Measurements from ENCODE around the gene ITCH.
"Not testable (repeated sequence)": the region's sequence is repeated elsewhere in the genome, so short reads cannot be mapped to it uniquely, and the experiment has no call there.

Gene ITCH

DNA sequence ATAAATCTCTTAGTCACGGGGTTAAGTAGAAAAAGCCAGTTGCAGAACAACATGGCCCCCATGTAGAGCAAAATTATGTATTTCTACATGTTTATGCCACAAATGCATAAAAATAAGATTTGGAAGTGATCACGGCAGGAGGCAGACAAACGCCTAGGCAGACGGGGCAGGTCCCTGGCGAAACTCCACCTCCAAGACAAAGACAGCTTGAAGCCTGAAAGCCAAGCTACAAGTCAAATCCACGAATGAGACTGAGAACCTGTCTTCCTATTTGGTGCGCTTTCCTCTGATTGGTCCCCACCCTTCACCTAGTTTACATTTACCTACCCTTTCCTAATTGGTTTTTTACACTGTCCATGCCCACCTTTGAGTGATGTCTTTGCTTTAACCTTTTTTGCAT lies 31.2 kb upstream of the ITCH start:
- FAIRE-seq (no peak), DNase-seq (ENCODE audit: insufficient read length) (no peak)
- TF ChIP-seq POLR2AphosphoS5 (IDR thresholded peaks at IDR 0.05; ENCODE audit: low read depth, low read length) = no peak
- TF ChIP-seq TAF1 (IDR thresholded peaks at IDR 0.05; ENCODE audit: borderline replicate concordance, low read depth, low read length) = no peak
- no peak for TF ChIP-seq POLR2A (IDR thresholded peaks at IDR 0.05; ENCODE audit: low read depth, low read length)

DNA sequence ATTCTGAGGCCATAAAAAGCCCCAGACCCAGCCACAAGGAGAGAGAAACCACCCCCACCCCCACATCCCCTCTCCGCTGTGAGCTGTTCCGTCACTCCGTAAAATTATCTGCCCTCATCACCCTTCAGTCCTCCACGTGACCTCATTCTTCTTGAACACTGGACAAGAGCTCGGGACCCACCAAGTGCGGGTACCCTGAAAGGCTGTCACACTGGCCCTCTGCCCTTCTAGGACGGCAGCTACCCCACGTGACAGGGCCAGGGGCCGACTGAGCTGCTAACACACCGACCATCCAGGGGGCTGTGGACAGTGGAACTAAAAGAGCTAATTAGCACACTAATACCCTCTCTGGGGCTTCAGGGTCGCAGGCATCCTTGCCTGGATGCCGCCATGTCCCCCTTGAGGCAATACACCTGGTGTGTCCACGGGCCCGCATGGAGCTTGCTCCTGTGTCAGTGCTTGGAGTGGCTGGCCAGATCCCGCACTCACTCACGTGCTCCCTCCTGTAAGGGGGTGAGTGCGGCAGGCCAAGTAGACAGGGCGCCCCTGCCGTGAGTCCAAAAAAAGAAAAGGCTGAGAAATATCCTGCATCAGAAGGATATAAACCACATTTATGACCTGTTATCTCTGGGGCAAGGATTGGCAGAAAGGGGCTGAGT lies 30.7 kb upstream of the ITCH start:
- FAIRE-seq (no peak), DNase-seq (ENCODE audit: insufficient read length) (no peak)
- no peak for TF ChIP-seq POLR2A (IDR thresholded peaks at IDR 0.05; ENCODE audit: low read depth, low read length)
- no peak for TF ChIP-seq TAF1 (IDR thresholded peaks at IDR 0.05; ENCODE audit: borderline replicate concordance, low read depth, low read length)
- no peak for TF ChIP-seq POLR2AphosphoS5 (IDR thresholded peaks at IDR 0.05; ENCODE audit: low read depth, low read length)

DNA sequence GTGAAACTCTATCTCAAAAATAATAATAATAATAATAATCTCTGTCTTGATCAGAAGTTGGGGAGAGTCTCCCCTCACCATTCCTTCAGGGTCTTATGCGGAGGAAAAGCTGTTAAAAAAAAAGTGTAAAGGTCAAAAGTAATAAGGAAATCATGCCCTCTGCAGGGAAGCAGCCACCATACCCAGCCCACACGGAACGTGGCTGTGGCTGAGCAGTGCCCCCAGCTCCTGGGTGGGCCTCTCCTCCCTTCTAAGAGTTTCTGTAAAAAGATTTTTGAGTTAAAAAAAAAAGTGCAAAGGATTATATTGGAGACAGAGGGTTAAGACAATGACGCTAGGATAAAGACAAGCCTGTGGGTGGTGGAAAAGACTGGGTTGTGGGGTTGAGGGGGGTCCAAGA lies 29.3 kb upstream of the ITCH start:
- TF ChIP-seq POLR2AphosphoS5 (IDR thresholded peaks at IDR 0.05; ENCODE audit: low read depth, low read length) (no peak), TAF1 (IDR thresholded peaks at IDR 0.05; ENCODE audit: borderline replicate concordance, low read depth, low read length) (no peak), POLR2A (IDR thresholded peaks at IDR 0.05; ENCODE audit: low read depth, low read length) (no peak)

DNA sequence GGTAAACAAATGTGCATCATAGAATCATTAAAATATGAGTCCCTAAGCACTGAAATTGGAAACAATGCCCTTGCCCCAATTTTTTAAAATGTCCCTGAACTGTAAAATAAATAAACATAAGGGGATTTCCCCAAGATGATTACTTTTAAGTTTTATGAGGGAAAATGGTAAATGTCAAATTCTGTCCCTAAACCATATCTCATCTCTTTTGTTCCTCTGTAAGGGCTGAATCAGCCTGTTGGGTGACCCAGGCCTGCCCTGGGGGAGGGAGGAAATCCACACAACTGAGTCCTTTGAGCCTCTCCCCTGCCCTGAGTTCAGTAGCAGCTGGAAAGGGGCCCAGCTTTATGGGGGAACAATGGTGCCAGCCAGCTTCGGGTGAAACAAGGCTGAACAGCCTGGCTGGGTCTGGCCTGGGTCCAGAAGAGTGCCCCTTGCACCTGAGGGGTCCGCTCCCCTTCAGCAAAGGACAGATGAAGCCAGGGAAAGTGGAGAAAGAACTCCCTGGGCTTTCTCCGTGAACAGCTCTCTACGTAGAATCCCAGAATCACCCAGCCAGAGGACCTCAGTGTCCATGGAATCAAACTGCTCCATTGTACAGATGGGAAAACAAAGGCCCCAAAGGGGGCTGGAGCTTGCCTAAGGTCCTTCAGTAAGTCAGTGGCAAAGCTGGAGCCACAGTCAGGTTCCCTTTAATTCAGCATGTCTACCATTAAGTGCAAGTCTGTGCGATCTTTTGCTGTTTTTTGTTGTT lies 28.2 kb upstream of the ITCH start:
- TF ChIP-seq TAF1 (IDR thresholded peaks at IDR 0.05; ENCODE audit: borderline replicate concordance, low read depth, low read length) (no peak), POLR2A (IDR thresholded peaks at IDR 0.05; ENCODE audit: low read depth, low read length) (no peak), POLR2AphosphoS5 (IDR thresholded peaks at IDR 0.05; ENCODE audit: low read depth, low read length) (no peak)
- FAIRE-seq (no peak), DNase-seq (ENCODE audit: insufficient read length) (no peak)

More for the DNA sequence above, 29.3 kb upstream of the ITCH start:
- DNase-seq (ENCODE audit: insufficient read length) (no peak), FAIRE-seq (no peak)

DNA sequence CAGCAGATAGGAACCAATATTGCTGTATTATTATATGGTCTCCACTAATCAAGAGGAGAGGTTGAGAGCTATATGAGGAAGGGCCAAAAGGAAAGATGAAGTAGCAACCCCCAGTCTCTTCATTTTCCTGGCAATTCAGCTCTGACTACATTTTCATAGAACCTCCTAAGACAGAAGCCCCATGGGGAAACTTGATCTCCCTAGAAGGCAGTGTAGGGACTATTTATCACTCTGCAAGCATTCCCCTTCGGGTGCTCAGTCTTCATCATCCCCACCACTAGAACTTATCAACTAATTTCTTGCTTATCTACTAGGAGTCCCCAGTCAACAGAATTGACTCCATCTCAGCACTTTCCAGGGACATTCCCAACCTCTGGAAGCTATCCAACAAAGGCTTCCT lies 25.5 kb upstream of the ITCH start:
- FAIRE-seq = no peak

DNA sequence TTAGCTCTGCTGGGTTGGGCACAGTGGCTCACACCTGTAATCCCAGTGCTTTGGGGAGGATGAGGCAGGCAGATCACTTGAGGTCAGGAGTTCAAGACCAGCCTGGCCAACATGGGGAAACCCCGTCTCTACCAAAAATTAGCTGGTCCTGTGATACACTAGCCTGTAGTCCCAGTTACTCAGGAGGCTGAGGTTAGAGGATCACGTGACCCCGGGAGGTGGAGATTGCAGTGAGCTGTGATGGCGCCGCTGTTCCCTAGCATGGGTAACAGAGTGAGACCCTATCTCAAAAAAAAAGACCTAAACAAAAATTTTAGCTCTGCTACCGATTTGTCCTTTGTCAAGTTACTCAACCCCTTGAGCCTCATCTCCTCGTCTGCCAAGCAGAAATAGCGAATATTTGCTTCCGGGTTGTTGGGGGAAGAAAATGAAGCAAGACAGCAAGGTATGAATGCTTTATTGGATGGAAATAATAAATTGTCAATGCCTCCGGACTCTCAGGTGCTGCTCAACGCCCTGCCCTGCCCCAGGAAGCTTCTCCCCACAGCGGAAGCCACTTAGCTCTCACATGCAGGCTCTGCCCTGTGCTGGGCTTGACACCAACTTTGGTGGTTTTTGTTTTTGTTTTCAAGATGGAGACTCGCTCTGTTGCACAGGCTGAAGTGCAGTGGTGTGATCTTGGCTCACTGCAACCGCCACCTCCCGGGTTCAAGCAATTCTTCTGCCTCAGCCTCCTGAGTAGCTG lies 24.9 kb upstream of the ITCH start:
- DNase-seq (ENCODE audit: insufficient read length) = no peak
- FAIRE-seq = no peak
- TF ChIP-seq TAF1 (IDR thresholded peaks at IDR 0.05; ENCODE audit: borderline replicate concordance, low read depth, low read length) = no peak

More for the DNA sequence above, 25.5 kb upstream of the ITCH start:
- no peak for DNase-seq (ENCODE audit: insufficient read length)
- TF ChIP-seq POLR2A (IDR thresholded peaks at IDR 0.05; ENCODE audit: low read depth, low read length) = no peak
- no peak for TF ChIP-seq POLR2AphosphoS5 (IDR thresholded peaks at IDR 0.05; ENCODE audit: low read depth, low read length)

DNA sequence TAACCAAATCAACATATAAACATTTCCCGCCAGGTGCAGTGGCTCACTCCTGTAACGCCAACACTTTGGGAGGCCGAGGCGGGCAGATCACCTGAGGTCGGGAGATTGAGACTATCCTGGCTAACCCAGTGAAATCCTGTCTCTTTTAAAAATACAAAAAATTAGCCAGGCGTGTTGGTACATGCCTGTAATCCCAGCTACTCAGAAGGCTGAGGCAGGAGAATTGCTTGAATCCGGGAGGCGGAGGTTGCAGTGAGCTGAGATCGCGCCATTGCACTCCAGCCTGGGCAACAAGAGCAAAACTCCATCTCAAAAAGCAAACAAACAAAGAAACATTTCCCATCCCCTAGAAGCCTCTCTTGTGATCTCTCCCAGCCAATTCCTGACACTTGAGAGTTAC lies 22.3 kb upstream of the ITCH start:
- FAIRE-seq; DNase-seq (ENCODE audit: insufficient read length): not testable (repeated sequence)

DNA sequence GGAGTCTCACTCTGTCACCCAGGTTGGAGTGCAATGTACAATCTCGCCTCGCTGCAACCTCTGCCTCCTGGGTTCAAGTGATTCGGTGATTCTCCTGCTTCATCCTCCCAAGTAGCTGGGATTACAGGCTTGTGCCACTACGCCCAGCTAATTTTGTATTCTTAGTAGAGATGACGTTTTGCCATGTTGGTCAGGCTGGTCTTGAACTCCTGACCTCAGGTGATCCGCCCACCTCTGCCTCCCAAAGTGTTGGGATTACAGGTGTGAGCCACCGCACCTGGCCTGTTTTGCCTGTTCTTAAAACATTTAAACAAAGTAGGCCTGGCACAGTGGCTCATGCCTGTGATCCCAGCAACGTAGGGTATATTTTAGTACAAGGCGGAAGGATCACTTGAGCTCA lies 21.9 kb upstream of the ITCH start:
- not testable (repeated sequence) for FAIRE-seq; DNase-seq (ENCODE audit: insufficient read length)

DNA sequence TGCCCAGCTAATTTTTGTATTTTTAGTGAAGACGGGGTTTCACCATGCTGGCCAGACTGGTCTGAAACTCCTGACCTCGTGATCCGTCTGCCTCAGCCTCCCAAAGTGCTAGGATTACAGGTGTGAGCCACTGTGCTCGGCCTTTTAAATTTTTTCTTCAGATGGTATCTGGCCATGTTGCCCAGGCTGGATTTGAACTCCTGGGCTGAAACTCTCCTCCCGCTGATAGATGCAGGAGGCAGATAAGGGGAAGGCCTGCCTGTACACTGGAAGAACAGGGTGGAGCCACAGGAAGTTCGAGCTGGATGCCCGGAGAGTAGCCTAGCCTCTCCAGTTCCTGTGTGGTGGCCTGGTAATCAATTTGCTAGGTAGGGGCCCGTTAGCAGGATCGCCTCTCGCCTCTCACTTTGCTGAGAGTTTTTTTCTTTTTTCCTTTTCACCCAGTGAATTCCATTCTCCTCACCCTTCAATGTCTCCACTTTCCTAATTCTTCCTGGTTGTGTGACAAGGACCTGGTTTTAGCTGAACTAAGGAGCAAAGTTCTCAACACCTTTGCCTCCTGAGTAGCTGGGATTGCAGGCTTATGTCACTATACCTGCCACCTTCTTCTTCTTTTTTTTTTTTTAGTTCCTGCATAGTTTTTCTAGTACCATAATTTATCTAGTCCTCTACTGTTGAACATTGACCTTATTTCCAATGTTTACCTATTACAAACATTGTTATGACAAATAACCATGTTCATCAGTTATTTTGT lies 19.4 kb upstream of the ITCH start:
- DNase-seq (ENCODE audit: insufficient read length) = no peak
- no peak for FAIRE-seq
- TF ChIP-seq POLR2AphosphoS5 (IDR thresholded peaks at IDR 0.05; ENCODE audit: low read depth, low read length) (no peak), POLR2A (IDR thresholded peaks at IDR 0.05; ENCODE audit: low read depth, low read length) (no peak), TAF1 (IDR thresholded peaks at IDR 0.05; ENCODE audit: borderline replicate concordance, low read depth, low read length) (no peak)

DNA sequence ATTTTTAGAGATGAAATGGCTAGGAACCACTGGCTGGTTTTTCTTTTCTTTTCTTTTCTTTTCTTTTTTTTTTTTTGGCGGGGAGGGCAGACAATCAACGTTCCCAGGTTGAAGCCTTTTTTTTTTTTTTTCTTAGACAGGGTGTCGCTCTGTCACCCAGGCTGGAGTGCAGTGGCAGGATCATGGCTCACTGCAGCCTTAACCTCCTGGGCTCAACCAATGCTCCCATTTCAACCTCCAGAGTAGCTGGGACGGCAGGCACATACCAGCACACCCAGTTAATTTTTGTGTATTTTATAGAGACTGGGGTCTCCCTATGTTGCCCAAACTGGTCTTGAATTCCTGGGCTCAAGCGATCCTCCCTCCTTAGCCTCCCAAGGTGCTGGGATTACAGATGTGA lies 18.8 kb upstream of the ITCH start:
- FAIRE-seq (no peak), DNase-seq (ENCODE audit: insufficient read length) (no peak)
- no peak for TF ChIP-seq POLR2A (IDR thresholded peaks at IDR 0.05; ENCODE audit: low read depth, low read length)
- TF ChIP-seq POLR2AphosphoS5 (IDR thresholded peaks at IDR 0.05; ENCODE audit: low read depth, low read length) = no peak
- no peak for TF ChIP-seq TAF1 (IDR thresholded peaks at IDR 0.05; ENCODE audit: borderline replicate concordance, low read depth, low read length)

DNA sequence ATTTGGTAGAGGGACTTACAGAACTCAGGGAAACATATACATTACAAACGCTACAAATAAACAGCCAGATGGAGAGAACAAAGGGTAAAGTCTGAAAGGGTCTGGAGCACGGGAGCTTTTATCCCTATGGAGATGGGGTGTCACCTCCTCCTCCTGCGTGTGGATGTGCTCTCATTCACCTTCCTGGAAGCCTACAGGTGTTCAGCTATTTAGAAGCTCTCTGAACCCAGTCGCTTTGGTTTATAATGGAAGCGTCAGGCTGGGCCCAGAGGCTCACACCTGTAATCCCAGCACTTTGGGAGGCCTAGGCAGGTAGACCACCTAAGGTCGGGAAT lies 17.7 kb upstream of the ITCH start:
- FAIRE-seq = no peak
- TF ChIP-seq POLR2A (IDR thresholded peaks at IDR 0.05; ENCODE audit: low read depth, low read length) (no peak), POLR2AphosphoS5 (IDR thresholded peaks at IDR 0.05; ENCODE audit: low read depth, low read length) (no peak), TAF1 (IDR thresholded peaks at IDR 0.05; ENCODE audit: borderline replicate concordance, low read depth, low read length) (no peak)
- no peak for DNase-seq (ENCODE audit: insufficient read length)

DNA sequence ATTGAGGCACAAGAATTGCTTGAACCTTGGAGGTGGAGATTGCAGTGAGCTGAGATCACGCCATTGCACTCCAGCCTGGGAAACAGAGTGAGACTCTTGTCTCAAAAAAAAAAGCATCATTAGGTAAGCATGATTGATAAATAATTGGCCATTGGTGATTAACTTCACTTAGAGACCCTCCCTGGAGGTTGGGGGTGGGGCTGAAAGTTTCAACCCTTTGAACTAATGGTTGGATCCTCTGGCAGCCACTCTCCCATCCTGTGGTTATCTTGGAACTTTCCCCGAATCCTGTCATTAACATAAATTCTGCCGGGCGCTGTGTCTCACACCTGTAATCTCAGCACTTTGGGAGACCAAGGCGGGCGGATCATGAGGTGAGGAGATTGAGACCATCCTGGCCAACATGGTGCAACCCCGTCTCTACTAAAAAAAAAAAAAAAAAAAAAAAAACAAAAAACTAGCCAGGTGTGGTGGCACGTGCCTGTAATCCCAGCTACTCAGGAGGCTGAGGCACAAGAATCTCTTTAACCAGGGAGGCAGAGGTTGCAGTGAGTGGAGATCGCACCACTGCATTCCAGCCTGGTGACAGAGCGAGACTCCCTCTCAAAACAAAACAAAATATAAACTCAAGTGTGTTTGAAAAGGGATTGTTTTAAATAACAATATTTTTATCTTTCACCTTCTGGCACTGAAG lies 17.1 kb upstream of the ITCH start:
- not testable (repeated sequence) for FAIRE-seq; DNase-seq (ENCODE audit: insufficient read length)

DNA sequence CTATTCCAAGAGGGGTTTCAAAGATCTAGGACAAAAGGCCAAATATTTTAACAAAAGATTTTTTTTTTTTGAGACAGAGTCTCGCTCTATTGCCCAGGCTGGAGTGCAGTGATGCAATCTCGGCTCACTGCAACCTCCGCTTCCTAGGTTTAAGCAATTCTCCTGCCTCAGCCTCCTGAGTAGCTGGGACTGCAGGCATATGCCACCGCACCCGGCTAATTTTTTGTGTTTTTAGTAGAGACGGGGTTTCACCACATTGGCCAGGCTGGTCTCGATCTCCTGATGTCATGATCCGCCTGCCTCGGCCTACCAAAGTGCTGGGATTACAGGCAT lies 16.6 kb upstream of the ITCH start:
- FAIRE-seq; DNase-seq (ENCODE audit: insufficient read length): not testable (repeated sequence)
